HepG2 (cell line): ENCODE results near the gene SLC12A5.

Experiments
- ERF ChIP-seq: IDR thresholded peaks from 2 replicates; pipeline ENCODE4 v1.6.1; 2018; ENCODE audit warnings: missing biosample characterization, missing genetic modification reagents
- EZH2 ChIP-seq: conservative IDR thresholded peaks from 2 replicates; pipeline ENCODE4 v1.6.1; 2012; ENCODE audit warnings: mild to moderate bottlenecking, low read depth, low read length, moderate library complexity
- GZF1 ChIP-seq: sonication (generic); formaldehyde crosslinking; IDR thresholded peaks from 2 replicates; pipeline ENCODE4 v1.5.1; 2020; ENCODE audit warnings: mild to moderate bottlenecking, missing genetic modification reagents
- JUNB ChIP-seq: sonication (generic); formaldehyde crosslinking; IDR thresholded peaks from 2 replicates; pipeline ENCODE4 v1.8.0; 2022; ENCODE audit warnings: missing genetic modification reagents, mild to moderate bottlenecking, borderline replicate concordance
- SNAPC2 ChIP-seq: sonication (generic); formaldehyde crosslinking; IDR thresholded peaks from 2 replicates; pipeline ENCODE4 v1.8.1; 2022; ENCODE audit warnings: mild to moderate bottlenecking, missing genetic modification reagents
- STAT5B ChIP-seq: sonication (generic); formaldehyde crosslinking; IDR thresholded peaks from 2 replicates; pipeline ENCODE4 v1.4.0; 2020; ENCODE audit warnings: missing genetic modification reagents
- ZBTB7A ChIP-seq: sonication (generic); formaldehyde crosslinking; IDR thresholded peaks from 2 replicates; pipeline ENCODE4 v1.8.0; 2022; ENCODE audit warnings: mild to moderate bottlenecking, missing genetic modification reagents
- ZFP36 ChIP-seq: fragments of 150-350 bp; IDR thresholded peaks from 2 replicates; pipeline ENCODE4 v1.6.1; 2018; ENCODE audit warnings: borderline replicate concordance, low read length, low read depth; ENCODE audit not compliant: partially characterized antibody
- ZNF232 ChIP-seq: sonication (generic); formaldehyde crosslinking; IDR thresholded peaks from 2 replicates; pipeline ENCODE4 v1.4.0; 2020; ENCODE audit warnings: missing genetic modification reagents, borderline replicate concordance
- ZNF441 ChIP-seq: sonication (generic); formaldehyde crosslinking; IDR thresholded peaks from 2 replicates; pipeline ENCODE4 v1.7.0; 2021; ENCODE audit warnings: missing genetic modification reagents, borderline replicate concordance
- TF ChIP-seq, protein P1 (sequence below): sonication (generic); formaldehyde crosslinking; IDR thresholded peaks from 2 replicates; pipeline ENCODE4 v1.4.0; 2020; ENCODE audit warnings: mild to moderate bottlenecking, missing genetic modification reagents
- TF ChIP-seq, protein P2 (sequence below): sonication (generic); formaldehyde crosslinking; IDR thresholded peaks from 2 replicates; pipeline ENCODE4 v1.8.0; 2022; ENCODE audit warnings: mild to moderate bottlenecking, missing genetic modification reagents
- TF ChIP-seq, protein P3 (sequence below): sonication (generic); formaldehyde crosslinking; IDR thresholded peaks from 2 replicates; pipeline ENCODE4 v1.8.1; 2023; ENCODE audit warnings: missing genetic modification reagents, inconsistent platforms, borderline replicate concordance

DNA sequence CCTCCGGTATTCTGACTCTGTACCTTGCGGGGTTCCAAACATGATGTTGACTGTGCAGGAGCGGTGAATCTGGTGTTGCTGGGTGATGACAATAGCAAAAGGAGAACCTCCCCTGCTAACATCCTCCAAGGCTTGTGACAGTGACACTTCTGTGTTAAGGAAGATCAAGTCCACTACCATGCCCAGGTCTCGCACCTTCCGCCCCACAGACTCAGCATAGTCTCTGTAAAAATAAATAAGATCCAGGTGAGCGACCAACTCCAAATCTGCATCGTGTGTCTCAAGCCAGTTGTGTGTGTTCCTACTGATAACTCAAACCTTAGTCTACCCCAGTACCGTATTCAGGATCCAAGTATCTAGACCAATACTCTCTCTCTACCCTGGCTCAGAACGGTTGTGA is 36.0 kb downstream of the SLC12A5 start:
- TF ChIP-seq ZNF441 (CRISPR knock-in tag) (no peak), EZH2 (no peak), ERF (CRISPR knock-in tag) (no peak), ZFP36 (no peak), JUNB (CRISPR knock-in tag) (no peak), ZNF232 (CRISPR knock-in tag) (no peak), STAT5B (CRISPR knock-in tag) (no peak), GZF1 (CRISPR knock-in tag) (no peak), SNAPC2 (CRISPR knock-in tag) (no peak), ZBTB7A (no peak)
- TF ChIP-seq, protein P1, sequence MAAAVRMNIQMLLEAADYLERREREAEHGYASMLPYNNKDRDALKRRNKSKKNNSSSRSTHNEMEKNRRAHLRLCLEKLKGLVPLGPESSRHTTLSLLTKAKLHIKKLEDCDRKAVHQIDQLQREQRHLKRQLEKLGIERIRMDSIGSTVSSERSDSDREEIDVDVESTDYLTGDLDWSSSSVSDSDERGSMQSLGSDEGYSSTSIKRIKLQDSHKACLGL (CRISPR knock-in tag): no peak
- TF ChIP-seq, protein P2, sequence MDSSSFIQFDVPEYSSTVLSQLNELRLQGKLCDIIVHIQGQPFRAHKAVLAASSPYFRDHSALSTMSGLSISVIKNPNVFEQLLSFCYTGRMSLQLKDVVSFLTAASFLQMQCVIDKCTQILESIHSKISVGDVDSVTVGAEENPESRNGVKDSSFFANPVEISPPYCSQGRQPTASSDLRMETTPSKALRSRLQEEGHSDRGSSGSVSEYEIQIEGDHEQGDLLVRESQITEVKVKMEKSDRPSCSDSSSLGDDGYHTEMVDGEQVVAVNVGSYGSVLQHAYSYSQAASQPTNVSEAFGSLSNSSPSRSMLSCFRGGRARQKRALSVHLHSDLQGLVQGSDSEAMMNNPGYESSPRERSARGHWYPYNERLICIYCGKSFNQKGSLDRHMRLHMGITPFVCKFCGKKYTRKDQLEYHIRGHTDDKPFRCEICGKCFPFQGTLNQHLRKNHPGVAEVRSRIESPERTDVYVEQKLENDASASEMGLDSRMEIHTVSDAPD (CRISPR knock-in tag): no peak
- TF ChIP-seq, protein P3, sequence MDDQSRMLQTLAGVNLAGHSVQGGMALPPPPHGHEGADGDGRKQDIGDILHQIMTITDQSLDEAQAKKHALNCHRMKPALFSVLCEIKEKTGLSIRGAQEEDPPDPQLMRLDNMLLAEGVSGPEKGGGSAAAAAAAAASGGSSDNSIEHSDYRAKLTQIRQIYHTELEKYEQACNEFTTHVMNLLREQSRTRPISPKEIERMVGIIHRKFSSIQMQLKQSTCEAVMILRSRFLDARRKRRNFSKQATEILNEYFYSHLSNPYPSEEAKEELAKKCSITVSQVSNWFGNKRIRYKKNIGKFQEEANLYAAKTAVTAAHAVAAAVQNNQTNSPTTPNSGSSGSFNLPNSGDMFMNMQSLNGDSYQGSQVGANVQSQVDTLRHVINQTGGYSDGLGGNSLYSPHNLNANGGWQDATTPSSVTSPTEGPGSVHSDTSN: no peak
